Ascending aorta (tissue), 2 donors: ENCODE results near the gene PCDH9. TPM values are rescaled to one million over a fixed set of nuclear protein-coding genes. Genes with fewer than 3 reads are reported as not detected.

Experiments
- DNase-seq, 2 donors: peaks; one replicate each; pipeline ENCODE4 v3.0.0-alpha.2; 2019; ENCODE audit warnings: low spot score in 2 of 2
- H3K27ac ChIP-seq, 2 donors: fragments of 200-600 bp; sonication (generic); one replicate each; pipeline ENCODE4 v1.5.1; 2016 to 2017; ENCODE audit warnings: mild to moderate bottlenecking in 1 of 2
- H3K27me3 ChIP-seq: fragments of 200-600 bp; sonication (generic); one replicate; pipeline ENCODE4 v1.5.1; 2017
- H3K36me3 ChIP-seq, 2 donors: fragments of 200-600 bp; sonication (generic); one replicate each; pipeline ENCODE4 v1.5.1; 2016
- H3K4me1 ChIP-seq, 2 donors: fragments of 200-600 bp; sonication (generic); one replicate each; pipeline ENCODE4 v1.5.1; 2016 to 2017; ENCODE audit warnings: mild to moderate bottlenecking in 1 of 2
- H3K4me3 ChIP-seq, 2 donors: fragments of 200-600 bp; sonication (generic); one replicate each; pipeline ENCODE4 v1.5.1; 2016 to 2017; ENCODE audit warnings: mild to moderate bottlenecking in 1 of 2
- H3K9me3 ChIP-seq, 2 donors: fragments of 200-600 bp; sonication (generic); one replicate each; pipeline ENCODE4 v1.5.1; 2016
- intact Hi-C: fragments of 100-400 bp; cut with DNase I; formaldehyde crosslinking; loops from one replicate; pipeline ENCODE4 v1.15.1; 2023
- total RNA-seq: library from RNA; depleted of rRNA; stranded (reverse); fragments of >200 nt; gene quantifications from one replicate; pipeline ENCODE4 v1.1.0, GENCODE V29; 2016
- TF ChIP-seq, protein P1 (sequence below), 3 experiments: fragments of 200-600 bp in 2 of 3; fragments of 450-650 bp in 1 of 3; sonication (generic) in 2 of 3; IDR thresholded peaks; one replicate each; pipeline ENCODE4 v1.5.1; 2016 to 2019; ENCODE audit warnings: antibody characterized with exemption in 3 of 3, mild to moderate bottlenecking in 1 of 3, moderate library complexity in 1 of 3

PCDH9 gene
- total RNA-seq, 1 donor from 2014 or later = 3.6 TPM

DNA sequence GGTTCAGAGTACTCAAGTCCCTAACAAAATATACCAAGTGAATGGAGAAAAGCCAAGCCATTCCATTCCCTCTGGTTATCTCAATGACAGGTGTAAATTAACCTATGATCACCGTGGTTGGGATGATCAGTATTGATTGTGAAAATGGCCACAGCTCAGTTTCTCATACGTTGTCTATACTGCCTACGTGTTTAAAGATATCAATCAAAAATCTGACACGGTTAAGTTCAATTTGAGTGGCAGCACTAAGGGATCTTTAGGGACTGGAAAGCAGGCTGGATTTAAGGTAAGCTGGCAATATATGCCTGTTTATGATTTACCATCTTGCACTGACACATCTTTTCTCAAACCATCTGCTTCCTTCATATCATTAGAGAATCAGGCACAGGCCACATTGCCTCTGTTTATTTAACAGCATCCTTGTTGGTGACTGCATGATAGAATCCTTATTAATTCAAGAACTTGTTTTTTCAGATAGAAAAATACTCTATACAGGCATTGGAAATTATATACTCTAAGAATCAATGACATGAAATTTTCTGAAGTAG, 907.9 kb downstream of the PCDH9 start:
- no peak overlapping the region for H3K27ac ChIP-seq
- intact Hi-C loops = no loop called here
- H3K4me3 ChIP-seq = no peak overlapping the region
- DNase-seq = no peak
- no peaks in the 10 kb centered on the region for H3K36me3 ChIP-seq
- no peaks in the 10 kb centered on the region for H3K27me3 ChIP-seq
- H3K9me3 ChIP-seq = no peaks in the 10 kb centered on the region
- no peaks in the 10 kb centered on the region for H3K4me1 ChIP-seq
- TF ChIP-seq, protein P1, sequence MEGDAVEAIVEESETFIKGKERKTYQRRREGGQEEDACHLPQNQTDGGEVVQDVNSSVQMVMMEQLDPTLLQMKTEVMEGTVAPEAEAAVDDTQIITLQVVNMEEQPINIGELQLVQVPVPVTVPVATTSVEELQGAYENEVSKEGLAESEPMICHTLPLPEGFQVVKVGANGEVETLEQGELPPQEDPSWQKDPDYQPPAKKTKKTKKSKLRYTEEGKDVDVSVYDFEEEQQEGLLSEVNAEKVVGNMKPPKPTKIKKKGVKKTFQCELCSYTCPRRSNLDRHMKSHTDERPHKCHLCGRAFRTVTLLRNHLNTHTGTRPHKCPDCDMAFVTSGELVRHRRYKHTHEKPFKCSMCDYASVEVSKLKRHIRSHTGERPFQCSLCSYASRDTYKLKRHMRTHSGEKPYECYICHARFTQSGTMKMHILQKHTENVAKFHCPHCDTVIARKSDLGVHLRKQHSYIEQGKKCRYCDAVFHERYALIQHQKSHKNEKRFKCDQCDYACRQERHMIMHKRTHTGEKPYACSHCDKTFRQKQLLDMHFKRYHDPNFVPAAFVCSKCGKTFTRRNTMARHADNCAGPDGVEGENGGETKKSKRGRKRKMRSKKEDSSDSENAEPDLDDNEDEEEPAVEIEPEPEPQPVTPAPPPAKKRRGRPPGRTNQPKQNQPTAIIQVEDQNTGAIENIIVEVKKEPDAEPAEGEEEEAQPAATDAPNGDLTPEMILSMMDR (IDR thresholded peaks at IDR 0.05) = no peak

GRCh38 chr13:66314911-66315310, 915.2 kb downstream of the PCDH9 start:
- H3K27ac ChIP-seq = no peak overlapping the region
- intact Hi-C loops = no loop called here
- no peak for DNase-seq
- no peaks in the 10 kb centered on the region for H3K27me3 ChIP-seq
- no peak overlapping the region for H3K4me3 ChIP-seq
- H3K36me3 ChIP-seq = no peaks in the 10 kb centered on the region
- no peaks in the 10 kb centered on the region for H3K4me1 ChIP-seq
- H3K9me3 ChIP-seq = no peaks in the 10 kb centered on the region
- TF ChIP-seq, protein P1 (IDR thresholded peaks at IDR 0.05) = no peak

DNA sequence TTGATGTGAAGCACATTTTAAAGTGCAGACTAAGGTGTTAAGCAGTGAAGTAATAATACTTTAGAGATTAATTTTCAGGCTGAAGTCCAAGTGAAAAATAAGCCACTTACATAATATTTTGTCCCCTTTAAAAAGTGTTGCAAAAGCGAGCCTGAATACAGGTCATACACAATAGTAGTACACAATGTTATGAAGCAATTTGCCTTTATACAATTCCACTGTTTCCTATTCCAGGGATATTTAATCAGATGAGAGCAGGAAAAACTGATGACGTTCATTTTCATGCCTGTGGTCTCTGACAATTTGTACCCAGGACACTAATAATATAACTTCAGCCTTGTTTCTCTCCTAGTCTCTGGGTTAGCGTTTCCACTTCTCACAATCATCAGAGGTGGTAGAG, 916.7 kb downstream of the PCDH9 start:
- H3K27me3 ChIP-seq = no peaks in the 10 kb centered on the region
- H3K4me3 ChIP-seq = no peak overlapping the region
- H3K4me1 ChIP-seq = no peaks in the 10 kb centered on the region
- intact Hi-C loops = no loop called here
- no peak overlapping the region for H3K27ac ChIP-seq
- DNase-seq = no peak
- H3K36me3 ChIP-seq = no peaks in the 10 kb centered on the region
- TF ChIP-seq, protein P1 (IDR thresholded peaks at IDR 0.05) = no peak
- H3K9me3 ChIP-seq = no peaks in the 10 kb centered on the region

GRCh38 chr13:66312312-66313087, 917.6 kb downstream of the PCDH9 start:
- intact Hi-C loops = no loop called here
- TF ChIP-seq, protein P1 (IDR thresholded peaks at IDR 0.05) = no peak
- no peak for DNase-seq
- no peaks in the 10 kb centered on the region for H3K9me3 ChIP-seq
- no peaks in the 10 kb centered on the region for H3K36me3 ChIP-seq
- no peak overlapping the region for H3K27ac ChIP-seq
- no peaks in the 10 kb centered on the region for H3K4me1 ChIP-seq
- no peak overlapping the region for H3K4me3 ChIP-seq
- no peaks in the 10 kb centered on the region for H3K27me3 ChIP-seq

DNA sequence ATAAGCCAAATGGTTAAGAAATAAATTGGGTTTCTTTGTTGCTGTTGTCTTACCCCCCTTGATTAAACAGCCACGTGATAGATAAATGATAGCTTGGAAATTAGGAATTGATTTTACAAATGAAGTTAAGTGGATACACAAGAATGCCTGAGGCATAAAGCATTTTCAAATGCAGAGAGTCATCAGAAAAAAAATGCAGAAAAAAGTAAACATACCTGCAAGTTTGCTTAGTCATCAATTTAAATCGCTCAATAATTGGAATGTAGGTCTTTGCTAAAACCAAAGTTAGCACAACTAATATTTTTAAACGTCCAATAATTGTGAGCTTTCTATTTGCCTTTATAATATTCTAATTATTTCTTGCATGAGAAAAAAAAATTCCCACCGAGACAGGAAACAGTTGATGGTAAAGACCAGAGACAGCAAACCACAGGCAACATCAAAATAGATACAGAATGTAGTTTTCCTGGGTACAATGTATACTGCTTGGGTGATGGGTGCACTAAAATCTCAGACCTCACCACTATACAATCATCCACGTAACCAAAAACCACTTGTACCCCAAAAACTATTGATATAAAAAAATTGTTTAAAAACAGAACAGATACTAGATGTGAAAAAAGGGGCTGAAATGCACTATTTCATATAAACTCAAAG, 924.0 kb downstream of the PCDH9 start:
- TF ChIP-seq, protein P1 (IDR thresholded peaks at IDR 0.05) = no peak
- Histone ChIP-seq H3K27ac (no peak overlapping the region), H3K27me3 (no peaks in the 10 kb centered on the region), H3K36me3 (no peaks in the 10 kb centered on the region), H3K4me3 (no peak overlapping the region), H3K9me3 (no peaks in the 10 kb centered on the region), H3K4me1 (no peaks in the 10 kb centered on the region)
- no peak for DNase-seq
- intact Hi-C loops = no loop called here
